Testis (tissue), 3 donors: ENCODE measurements around the gene DNAAF1. TPM values are rescaled to one million over a fixed set of nuclear protein-coding genes. Genes with fewer than 3 reads are reported as not detected.

Source experiments
- DNase-seq: peaks from one replicate; pipeline ENCODE4 v3.0.0-alpha.2; 2019
- H3K27ac ChIP-seq, 2 donors: fragments of 200-600 bp; sonication (generic); one replicate each; pipeline ENCODE4 v1.5.1; 2019
- H3K27me3 ChIP-seq: fragments of 200-600 bp; sonication (generic); one replicate; pipeline ENCODE4 v1.5.1; 2019
- H3K36me3 ChIP-seq: fragments of 200-600 bp; sonication (generic); one replicate; pipeline ENCODE4 v1.5.1; 2017; ENCODE audit warnings: low read depth; ENCODE audit errors: missing control alignments
- H3K4me1 ChIP-seq: fragments of 200-600 bp; sonication (generic); one replicate; pipeline ENCODE4 v1.5.1; 2019
- H3K4me3 ChIP-seq, 2 donors: fragments of 200-600 bp; sonication (generic); one replicate each; pipeline ENCODE4 v1.5.1; 2017 to 2019
- H3K9me3 ChIP-seq: fragments of 200-600 bp; sonication (generic); one replicate; pipeline ENCODE4 v1.5.1; 2017
- CTCF ChIP-seq, 3 experiments: fragments of 450-650 bp in 2 of 3; fragments of 200-600 bp in 1 of 3; sonication (generic) in 1 of 3; IDR thresholded peaks; one replicate each; pipeline ENCODE4 v1.5.1; 2016 to 2019; ENCODE audit warnings: antibody characterized with exemption in 3 of 3, mild to moderate bottlenecking in 2 of 3, moderate library complexity in 1 of 3
- POLR2A ChIP-seq: fragments of 450-650 bp; IDR thresholded peaks from one replicate; pipeline ENCODE4 v1.6.1; 2017; ENCODE audit warnings: antibody characterized with exemption, mild to moderate bottlenecking, moderate library complexity
- WGBS, 2 donors: methylation state at CpG; one replicate each; pipeline ENCODE4 v1.1.5; 2018; 5-methylcytosine and 5-hydroxymethylcytosine counted together
- intact Hi-C: fragments of 100-400 bp; cut with DNase I; formaldehyde crosslinking; loops from one replicate; pipeline ENCODE4 v1.15.1; 2023; ENCODE audit warnings: low total_unique reads
- polyA plus RNA-seq: library from polyadenylated mRNA; stranded (reverse); fragments of 350-450 nt; fragmentation: Illumina TruSeq; extraction: RNeasy Lipid Tissue Mini Kit (QIAGEN cat#74804); gene quantifications from one replicate; pipeline ENCODE4 v1.2.3, GENCODE V29; 2014; ENCODE audit warnings: low read depth, low replicate concordance; ENCODE audit not compliant: insufficient read depth
- total RNA-seq, 2 donors: library from RNA; depleted of rRNA; stranded (reverse); fragments of >200 nt; gene quantifications; one replicate each; pipeline ENCODE4 v1.2.3, GENCODE V29; 2016

Gene DNAAF1
- total and polyA plus RNA-seq, 3 donors from 2014 or later: 50.9 to 161 (median 89.4) TPM

GRCh38 chr16:84207251-84207650 lies 62.1 kb downstream of the DNAAF1 start:
- no peak for DNase-seq
- Histone ChIP-seq H3K27me3 (no peaks in the 10 kb centered on the region), H3K9me3 (no peaks in the 10 kb centered on the region), H3K27ac (no peak overlapping the region), H3K4me1 (no peaks in the 10 kb centered on the region), H3K4me3 (no peak overlapping the region), H3K36me3 (no peaks in the 10 kb centered on the region)
- TF ChIP-seq CTCF (IDR thresholded peaks at IDR 0.05): no peak
- TF ChIP-seq POLR2A: no peak
- intact Hi-C loops: no loop called here
- WGBS, 2 donors: 69 to 72% methylated on average over 6 of the region's 6 CpGs

- Histone ChIP-seq H3K27ac (no peak overlapping the region), H3K9me3 (no peaks in the 10 kb centered on the region), H3K4me1 (no peaks in the 10 kb centered on the region), H3K36me3 (no peaks in the 10 kb centered on the region), H3K27me3 (no peaks in the 10 kb centered on the region), H3K4me3 (no peak overlapping the region)
- 84 to 92% methylated on average over 8 of the region's 8 CpGs for WGBS, 2 donors
- DNase-seq: no peak
- intact Hi-C loops: no loop called here
- TF ChIP-seq CTCF (IDR thresholded peaks at IDR 0.05) (no peak), POLR2A (no peak)
Measured at GRCh38 chr16:84207879-84208278, 62.8 kb downstream of the DNAAF1 start.

GRCh38 chr16:84209989-84210388 lies 64.9 kb downstream of the DNAAF1 start:
- 81 to 86% methylated on average over 2 of the region's 2 CpGs for WGBS, 2 donors

GRCh38 chr16:84212154-84212553 lies 67.0 kb downstream of the DNAAF1 start:
- Histone ChIP-seq H3K27me3 (no peaks in the 10 kb centered on the region), H3K9me3 (no peaks in the 10 kb centered on the region), H3K4me1 (no peaks in the 10 kb centered on the region), H3K27ac (no peak overlapping the region), H3K36me3 (no peaks in the 10 kb centered on the region), H3K4me3 (no peak overlapping the region)
- 77 to 83% methylated on average over 4 of the region's 4 CpGs for WGBS, 2 donors
- no peak for DNase-seq
- no peak for TF ChIP-seq POLR2A
- no peak for TF ChIP-seq CTCF (IDR thresholded peaks at IDR 0.05)
- intact Hi-C loops: no loop called here

More at GRCh38 chr16:84209989-84210388, 64.9 kb downstream of the DNAAF1 start:
- Histone ChIP-seq H3K4me1 (no peaks in the 10 kb centered on the region), H3K9me3 (no peaks in the 10 kb centered on the region), H3K4me3 (no peak overlapping the region), H3K27ac (no peak overlapping the region), H3K27me3 (no peaks in the 10 kb centered on the region), H3K36me3 (no peaks in the 10 kb centered on the region)
- intact Hi-C loops: no loop called here
- TF ChIP-seq POLR2A (no peak), CTCF (IDR thresholded peaks at IDR 0.05) (no peak)
- no peak for DNase-seq

DNA sequence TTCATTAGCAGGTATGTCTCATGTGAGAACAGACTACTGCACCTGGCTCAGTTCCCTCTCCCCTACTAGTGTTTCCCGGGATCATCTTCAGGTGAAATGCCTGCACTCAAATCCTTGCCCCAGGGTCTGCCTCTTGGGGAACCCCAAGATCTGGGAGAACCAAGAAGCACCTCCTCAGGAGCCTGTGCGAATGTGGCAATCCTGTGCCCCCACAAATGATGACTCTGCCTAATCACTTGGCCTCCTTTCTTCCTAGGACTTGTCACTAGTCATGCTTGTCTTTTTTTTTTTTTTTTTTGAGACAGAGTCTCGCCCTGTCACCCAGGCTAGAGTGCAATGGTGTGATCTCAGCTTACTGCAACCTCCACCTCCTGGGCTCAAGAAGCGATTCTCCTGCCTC lies 67.5 kb downstream of the DNAAF1 start:
- WGBS, 2 donors: 86 to 91% methylated on average over 4 of the region's 4 CpGs
- Histone ChIP-seq H3K27ac (no peak overlapping the region), H3K9me3 (no peaks in the 10 kb centered on the region), H3K4me1 (no peaks in the 10 kb centered on the region), H3K36me3 (no peaks in the 10 kb centered on the region), H3K27me3 (no peaks in the 10 kb centered on the region), H3K4me3 (no peak overlapping the region)
- DNase-seq: no peak
- TF ChIP-seq CTCF (IDR thresholded peaks at IDR 0.05): no peak
- TF ChIP-seq POLR2A: no peak
- intact Hi-C loops: no loop called here
